HG02798 (cell line): Measurements from ENCODE around the gene PRDX5.
"Not testable (repeated sequence)": the region's sequence is repeated elsewhere in the genome, so short reads cannot be mapped to it uniquely, and the experiment has no call there.

Experiments
- ATAC-seq: cut with Tn5 transposase; IDR thresholded peaks from one replicate; pipeline ENCODE4 v1.9.1; 2021; ENCODE audit warnings: mild to moderate bottlenecking; ENCODE audit not compliant: unreplicated experiment, poor library complexity

The PRDX5 gene

DNA sequence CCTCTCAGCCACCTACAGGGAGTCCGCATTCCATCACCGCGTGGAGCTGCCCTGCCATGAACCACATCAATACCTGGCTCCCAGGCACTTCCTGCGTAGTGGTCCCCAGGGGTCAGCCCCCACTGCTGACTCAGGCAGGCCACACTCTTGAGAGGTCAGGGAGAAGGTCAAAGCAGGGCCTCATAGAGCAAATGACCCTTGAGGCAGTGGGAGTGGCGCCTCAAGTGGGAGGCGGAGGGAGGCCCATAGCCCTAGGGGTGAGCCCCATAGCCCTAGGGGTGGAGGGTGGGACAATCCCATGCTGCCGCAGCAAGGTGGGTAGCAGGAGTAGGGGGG is 5.0 kb downstream of the PRDX5 start:
- ATAC-seq = no peak

DNA sequence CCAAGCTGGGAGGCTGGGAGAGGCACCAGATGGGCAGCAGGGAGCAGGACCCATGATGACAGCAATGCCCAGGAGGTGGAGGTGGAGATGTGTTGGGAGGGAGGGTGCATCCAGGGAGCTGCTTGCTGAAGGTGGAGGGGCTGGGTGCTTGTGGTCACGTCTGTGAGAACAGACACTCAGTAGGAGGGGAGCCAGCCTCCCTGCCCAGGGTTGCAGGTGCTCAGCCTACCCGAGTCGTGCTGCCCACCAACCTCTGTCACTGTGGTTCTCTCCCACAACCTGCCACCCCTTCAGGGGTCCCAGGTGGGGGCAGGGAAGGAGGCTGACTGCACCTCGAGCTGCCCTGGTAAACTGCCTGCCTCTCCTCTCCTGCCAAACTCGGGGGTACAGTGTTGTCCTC is 5.5 kb downstream of the PRDX5 start:
- no peak for ATAC-seq

DNA sequence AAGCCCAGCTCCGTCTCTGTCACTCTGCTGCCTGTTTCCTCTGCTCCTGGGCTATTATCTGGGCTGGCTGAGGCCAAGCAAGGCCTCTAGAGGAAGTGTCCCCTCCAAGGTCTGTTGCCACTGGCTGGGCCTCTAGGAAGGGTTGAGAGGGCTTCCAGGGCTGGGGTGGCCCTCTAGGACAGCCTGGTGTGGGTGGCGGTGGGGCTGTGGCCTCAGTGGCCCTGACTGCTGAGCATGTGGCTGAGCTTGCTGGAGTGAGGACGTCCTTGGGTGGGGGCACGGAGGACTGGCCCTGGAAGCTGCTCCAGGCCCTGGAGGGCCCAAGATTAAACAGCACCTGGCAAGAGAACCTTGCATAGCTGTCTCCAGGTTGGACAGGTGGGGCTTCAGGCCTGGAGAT is 6.1 kb downstream of the PRDX5 start:
- not testable (repeated sequence) for ATAC-seq

DNA sequence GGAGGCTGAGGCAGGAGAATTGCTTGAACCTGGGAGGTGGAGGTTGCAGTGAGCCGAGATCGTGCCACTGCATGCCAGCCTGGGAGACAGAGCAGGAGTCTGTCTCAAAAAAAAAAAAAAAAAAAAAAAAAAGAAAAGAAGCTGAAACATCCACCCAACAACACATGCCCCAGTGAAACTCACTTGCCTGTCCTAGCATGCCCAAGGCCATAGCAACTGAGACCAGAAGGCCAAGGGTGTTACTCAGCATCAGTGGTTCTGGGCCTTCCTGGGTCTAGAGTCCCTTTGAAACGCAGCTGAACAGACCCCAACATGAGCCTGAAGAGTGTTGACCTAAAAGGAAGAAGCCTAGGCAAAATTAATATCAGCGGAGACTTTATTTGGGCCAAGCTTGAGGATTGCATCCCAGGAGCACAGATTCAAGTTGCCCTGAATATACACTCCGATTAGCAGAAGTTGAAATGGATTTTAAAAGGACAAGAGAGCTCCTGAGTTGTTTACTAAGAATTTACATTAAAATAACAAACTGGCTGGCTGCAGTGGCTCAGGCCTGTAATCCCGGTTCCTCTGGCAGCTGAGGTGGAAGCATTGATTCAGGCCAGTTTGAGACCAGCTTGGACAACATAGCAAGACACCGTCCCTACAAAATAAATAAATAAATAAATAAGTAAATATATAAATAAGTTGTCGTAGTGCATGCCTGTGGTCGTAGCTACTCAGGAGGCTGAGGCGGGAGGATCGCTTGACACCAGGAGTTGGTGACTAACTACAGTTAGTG is 7.0 kb downstream of the PRDX5 start:
- no peak for ATAC-seq

DNA sequence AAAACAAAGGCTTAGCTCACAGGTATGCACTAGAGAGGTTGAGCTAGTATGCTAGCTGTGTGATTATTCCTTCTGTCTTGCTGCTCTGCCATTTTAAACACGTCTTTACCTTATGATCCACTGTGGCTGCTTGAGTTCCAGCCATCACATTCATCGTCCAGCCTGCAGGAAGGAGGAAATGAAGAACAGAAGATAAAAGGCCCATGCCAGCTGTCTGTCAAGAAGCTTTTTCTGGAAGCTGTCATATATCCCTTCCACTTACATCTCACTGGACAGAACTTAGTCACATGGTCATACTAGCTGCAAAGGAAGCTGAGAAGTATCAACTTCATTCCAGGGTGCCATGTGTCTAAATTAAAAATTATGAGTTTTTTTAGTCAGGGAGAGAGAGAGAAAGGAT is 9.5 kb downstream of the PRDX5 start:
- ATAC-seq = no peak

DNA sequence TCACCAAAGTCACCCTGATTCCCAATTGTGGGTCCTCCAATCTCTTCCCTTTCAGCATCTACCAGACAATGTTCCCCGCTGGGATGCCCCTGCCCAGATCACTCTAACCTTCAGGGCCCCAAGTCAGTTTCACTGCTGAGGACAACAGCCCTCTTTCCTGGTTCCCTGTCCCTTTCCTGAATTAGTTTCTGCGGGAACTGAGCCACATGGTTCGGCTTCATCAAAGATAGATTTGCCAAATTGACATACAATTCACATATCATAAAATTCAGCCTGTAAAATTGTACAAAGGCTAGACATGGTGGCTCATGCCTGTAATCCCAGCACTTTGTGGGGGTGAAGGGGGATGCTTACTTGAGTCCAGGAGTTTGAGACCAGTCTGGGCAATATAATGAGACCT is 10.1 kb downstream of the PRDX5 start:
- ATAC-seq = no peak

DNA sequence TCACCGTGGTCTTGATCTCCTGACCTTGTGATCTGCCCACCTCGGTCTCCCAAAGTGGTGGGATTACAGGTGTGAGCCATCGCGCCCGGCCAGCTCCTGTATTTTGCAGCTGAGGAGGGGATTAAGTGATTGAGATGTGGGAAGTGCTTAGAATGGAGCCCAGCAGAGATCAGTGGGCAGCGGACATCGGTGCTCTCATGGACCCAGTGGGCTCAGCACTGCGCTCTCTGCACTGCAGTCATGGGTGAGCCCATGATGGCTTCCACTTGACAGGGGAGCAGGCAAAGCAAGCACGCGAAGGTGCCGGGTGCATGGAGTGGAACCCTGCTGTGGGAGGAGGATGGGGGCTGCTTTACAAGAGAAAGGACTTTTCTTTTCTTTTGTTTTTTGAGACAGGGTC is 13.0 kb downstream of the PRDX5 start:
- ATAC-seq = no peak

DNA sequence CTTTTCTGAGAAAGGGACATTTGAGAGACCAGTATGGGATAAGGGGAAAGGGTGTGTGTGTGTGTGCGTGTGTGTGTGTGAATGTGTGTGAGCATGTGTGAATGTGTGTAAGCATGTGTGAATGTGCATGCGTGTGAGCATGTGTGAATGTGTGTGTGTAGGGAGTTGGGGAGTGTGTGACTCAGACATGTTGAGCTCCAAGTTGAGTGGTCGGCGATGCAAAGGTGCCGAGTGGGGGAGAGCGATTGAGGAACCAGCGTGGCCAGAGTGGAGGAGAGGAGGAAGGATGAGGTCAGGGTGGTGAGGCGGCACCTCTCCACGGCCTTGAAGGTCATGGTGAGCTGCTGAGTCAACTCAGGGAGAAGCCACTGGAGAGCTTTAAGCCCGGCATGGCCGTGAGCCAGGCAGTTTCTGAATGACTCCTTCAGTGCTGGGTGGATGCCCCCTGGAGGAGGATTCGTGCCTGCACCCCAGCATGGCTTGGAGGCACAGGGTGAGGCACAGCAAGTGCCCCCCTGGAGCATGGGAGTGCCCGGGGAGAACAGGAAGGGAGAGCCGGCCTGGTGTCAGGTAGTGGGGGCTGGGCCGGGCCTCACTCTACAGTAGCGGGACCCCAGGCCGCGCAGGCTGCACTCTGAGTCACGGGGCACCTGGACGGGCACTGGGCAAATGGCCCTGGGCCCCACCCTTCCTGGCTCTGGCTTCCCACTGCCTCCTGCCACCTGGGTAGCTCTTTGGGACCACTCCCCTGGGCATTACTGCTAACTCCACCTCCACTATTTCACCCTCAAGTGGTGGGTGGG is 13.8 kb downstream of the PRDX5 start:
- ATAC-seq = peak; percentile 62

DNA sequence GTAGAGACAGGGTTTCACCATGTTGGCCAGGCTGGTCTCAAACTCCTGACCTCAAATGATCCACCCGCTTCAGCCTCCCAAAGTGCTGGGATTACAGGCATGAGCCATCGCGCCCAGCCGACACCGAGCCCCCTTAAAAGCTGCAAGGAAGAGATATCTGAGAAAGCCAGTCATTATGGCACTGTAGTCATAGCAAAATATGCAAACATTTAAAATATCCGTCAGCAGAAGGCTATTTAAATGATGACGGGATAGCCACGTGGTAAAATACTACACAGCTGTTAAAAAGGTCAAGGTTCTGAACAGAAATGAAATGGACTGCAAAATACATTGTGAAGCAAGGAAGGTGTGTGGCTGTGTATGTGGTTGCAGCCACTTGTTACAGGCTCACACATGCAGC is 15.6 kb downstream of the PRDX5 start:
- no peak for ATAC-seq

DNA sequence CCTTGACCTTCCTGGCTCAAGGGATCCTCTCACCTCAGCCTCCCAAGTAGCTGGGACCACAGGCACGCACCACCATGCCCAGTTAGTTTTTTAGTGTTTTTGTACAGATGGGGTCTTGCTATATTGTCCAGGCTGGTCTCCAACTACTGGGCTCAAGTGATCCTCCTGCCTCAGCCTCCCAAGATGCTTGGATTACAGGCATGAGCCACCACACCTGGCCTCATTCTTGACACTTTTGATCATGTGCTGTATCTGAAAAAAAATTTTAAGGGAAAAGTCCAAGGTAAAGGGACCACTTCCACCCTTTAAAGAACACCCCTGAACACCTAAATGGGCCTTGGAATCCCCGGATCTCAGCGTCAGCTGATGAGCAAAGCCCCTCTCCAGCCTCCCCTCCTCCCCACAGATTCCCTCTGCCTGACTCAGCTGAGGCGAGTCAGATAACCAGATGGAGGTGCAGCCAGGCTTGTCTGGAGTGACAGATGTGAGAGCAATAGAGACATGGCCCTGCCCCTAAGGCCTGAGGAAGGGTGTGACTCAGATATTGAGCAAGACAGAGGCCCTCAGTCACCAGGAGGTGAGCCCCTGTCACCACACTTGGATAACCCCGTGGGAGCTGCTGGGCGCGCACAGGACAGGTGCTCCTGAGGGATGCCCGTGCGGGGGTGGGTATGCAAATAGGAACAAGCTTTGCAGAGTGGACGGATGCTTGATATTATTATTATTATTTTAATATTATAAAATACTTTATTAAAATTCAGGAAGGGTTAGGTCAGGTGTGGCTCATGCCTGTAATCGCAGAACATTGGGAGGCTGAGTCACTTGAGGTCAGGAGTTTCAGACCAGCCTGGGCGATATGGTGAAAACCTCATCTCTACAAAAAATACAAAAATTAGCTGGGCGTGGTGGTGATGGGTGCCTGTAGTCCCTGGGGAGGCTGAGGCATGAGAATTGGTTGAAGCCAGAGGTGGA is 17.1 kb downstream of the PRDX5 start:
- peak; percentile 67 for ATAC-seq

DNA sequence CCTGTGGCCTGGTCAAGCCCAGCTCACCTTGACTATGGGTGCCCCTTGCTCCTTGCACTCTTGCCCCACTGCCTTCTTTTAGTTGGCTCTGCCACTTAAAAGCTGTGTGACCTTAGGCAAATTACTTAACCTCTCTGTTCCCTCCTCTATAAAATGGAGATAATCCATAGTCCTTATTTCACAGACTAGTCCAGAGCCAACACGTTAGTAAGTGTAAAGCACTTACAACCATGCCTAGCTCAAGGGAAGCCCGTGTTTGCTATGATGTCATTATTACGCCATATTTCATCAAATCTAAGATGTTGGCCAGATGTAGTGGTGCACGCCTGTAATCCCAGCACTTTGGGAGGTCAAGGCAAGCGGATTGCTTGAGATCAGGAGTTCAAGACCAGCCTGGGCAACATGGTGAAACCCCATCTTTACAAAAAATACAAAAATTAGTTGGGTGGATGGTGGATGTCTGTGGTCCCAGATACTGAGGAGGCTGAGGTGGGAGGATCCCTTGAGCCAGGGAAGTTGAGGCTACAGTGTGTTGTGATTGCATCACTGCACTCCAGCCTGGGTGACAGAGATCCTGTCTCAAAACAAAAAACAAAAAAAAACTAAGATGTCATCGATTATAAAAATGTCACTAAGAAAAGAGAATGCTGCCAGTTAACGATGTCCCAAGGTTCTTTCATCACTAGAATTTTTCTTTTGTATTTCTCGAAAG is 19.8 kb downstream of the PRDX5 start:
- ATAC-seq = no peak

DNA sequence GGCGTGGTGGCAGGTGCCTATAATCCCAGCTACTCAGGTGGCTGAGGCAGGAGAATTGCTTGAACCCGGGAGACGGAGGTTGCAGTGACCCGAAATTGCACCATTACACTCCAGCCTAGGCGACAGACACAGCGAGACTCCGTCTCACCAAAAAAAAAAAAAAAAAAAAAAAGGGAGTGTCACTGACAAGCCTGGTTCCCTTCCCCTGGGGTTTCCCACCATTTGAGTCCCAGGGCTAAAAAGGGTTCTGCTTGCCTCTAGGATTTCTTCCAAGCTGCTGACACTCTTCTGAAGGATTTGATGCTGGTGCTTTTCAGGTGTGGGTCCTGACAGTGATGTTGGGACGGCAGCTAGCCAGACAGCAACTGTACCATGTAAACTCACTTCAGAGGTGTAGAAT is 20.8 kb downstream of the PRDX5 start:
- no peak for ATAC-seq

DNA sequence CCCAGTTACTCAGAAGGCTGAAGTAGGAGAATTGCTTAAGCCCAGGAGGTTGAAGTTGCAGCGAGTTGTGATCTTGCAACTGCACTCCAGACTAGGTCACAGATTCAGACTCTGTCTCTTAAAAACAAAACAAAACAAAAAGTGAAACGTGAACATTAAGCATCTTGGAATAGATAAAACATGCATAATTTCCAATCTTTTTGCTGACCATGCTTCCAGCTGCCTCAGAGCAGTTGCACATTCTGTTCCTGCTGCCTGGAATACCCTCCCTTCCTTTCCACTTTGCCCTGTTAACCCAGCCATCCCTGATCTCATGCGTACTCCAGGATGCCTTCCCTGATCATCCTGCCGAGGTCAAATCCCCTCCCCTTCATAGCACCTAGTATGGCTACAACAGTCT is 21.4 kb downstream of the PRDX5 start:
- no peak for ATAC-seq

DNA sequence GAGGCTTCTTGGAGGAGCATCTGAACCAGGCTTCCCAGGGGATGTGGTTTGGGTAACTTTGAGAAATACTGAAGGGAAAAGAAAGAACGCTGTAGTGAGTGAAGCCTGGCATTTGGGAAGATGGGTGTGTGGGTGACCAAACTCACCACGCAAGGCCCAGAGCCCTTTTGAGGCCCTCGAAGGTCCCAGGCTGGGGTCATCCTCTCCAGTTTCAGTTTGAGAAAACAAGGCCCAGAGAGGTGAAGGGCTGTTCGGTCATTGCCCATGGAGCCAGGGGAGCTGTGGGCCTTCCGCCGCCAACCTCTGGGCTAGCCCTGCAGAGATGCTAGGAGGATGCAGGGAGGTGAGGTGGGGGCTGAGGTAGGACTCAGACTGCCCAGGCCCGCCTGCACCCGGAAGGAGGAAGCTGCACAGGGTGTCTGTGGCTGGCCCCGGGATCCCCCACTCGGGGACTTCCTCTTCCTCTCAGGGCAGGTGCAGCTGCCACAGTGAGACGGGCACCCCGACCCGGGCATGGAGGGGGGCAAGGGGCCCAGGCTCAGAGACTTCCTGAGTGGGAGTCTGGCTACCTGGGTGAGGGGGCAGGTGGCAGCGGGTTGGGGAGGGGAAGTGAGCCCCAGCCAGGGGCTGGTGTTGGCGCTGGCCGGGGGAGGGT is 22.0 kb downstream of the PRDX5 start, which contains the start of gene CCDC88B:
CCDC88B (plus strand) TSS at position 451 of the 655 bp plus-strand sequence; CDS start at position 514, 63 bp downstream.
- peak; percentile 58 for ATAC-seq

DNA sequence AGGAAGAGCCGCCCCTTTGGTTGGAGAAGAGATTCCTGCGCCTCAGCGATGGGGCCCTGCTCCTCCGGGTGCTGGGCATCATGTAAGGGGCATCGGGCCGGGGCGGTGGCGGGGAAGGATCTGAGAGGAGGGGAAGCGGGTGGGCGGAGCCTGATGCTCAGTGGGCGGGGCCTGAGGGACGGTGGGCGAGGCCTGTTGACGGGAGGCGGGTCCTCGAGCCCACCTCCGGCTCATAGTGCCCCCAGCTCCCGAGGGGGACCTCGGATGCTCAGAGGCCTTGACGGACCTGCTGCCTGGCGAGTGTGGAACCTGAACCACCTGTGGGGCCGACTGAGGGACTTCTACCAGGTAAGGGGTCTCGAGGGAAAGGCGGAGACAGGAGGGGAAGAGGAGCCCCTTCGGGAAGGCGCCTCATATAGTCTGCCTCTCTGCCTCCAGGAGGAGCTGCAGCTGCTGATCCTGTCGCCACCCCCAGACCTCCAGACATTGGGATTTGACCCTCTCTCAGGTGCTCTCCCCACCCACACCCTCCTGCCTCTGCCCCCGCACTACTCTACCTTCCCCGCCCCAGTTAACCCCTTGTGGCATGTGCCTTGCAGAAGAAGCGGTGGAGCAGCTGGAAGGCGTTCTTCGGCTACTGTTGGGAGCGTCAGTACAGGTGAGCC is 22.9 kb downstream of the PRDX5 start:
- peak; percentile 34 for ATAC-seq

DNA sequence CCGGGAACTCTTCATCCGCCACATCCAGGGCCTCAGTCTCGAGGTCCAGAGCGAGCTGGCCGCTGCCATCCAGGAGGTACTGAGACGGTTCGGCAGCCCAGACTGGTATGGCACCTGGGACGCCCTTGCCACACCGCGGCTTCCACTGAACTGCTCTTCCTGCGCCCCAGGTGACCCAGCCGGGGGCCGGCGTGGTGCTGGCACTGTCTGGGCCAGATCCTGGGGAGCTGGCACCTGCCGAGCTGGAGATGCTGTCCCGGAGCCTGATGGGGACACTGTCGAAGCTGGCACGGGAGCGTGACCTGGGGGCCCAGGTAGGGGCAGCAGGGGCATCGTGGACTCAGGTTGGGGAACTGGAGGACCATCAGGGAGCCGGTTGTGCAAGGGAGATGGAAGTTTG is 23.5 kb downstream of the PRDX5 start:
- no peak for ATAC-seq

DNA sequence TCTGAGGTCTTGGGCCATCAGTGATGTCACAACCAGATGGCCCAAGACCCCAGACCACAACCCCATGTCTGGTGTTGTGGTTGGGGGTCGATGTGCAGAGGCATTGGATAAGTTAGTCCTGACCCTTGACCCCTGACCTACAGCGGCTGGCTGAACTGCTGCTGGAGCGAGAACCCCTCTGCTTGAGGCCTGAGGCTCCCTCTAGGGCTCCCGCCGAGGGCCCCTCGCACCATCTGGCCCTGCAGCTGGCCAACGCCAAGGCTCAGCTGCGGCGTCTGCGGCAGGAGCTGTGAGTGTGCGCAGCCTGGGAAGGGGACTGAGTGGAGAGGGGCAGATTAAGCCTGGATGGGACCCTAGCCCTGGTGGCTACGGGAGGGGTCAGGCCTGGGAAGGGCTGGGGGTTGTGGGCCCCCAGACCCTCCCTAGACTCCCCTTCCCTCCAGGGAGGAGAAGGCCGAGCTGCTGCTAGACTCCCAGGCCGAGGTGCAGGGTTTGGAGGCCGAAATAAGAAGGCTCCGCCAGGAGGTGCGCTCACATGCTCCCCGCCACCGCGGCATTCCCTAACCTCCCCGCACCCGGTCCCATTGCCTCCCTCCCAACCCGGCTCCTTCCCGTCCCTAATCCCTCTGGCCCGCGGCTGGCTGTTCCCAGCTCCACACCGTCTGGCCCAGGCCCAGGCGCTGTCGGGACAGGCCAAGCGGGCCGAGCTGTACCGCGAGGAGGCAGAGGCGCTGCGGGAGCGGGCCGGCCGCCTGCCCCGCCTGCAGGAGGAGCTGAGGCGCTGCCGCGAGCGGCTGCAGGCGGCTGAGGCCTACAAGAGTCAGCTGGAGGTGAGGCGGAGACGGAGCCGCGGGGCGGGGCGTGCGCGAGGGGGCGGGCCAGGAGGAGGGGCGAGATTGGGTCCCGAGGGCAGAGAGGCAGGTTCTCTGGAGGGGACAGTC is 24.2 kb downstream of the PRDX5 start:
- ATAC-seq = peak; percentile 52
